BE2C (cell line): Measurements from ENCODE around the gene DKK2.
"Not testable (repeated sequence)": the region's sequence is repeated elsewhere in the genome, so short reads cannot be mapped to it uniquely, and the experiment has no call there.

ENCODE experiments used
- DNase-seq: peaks from one replicate; pipeline ENCODE4 v3.0.0-alpha.2; 2020
- H3K27me3 ChIP-seq: fragments of 250-450 bp; sonication (Bioruptor Pico); 2 replicates; pipeline ENCODE4 v1.5.1; 2020; ENCODE audit warnings: mild to moderate bottlenecking
- H3K36me3 ChIP-seq: fragments of 250-450 bp; sonication (Bioruptor Pico); 2 replicates; pipeline ENCODE4 v1.5.1; 2020; ENCODE audit warnings: mild to moderate bottlenecking
- H3K4me1 ChIP-seq: fragments of 250-450 bp; sonication (Bioruptor Pico); 2 replicates; pipeline ENCODE4 v1.5.1; 2020
- H3K4me3 ChIP-seq: 2 replicates; pipeline ENCODE4 v1.5.1; 2011; ENCODE audit warnings: low read depth, low read length
- H3K9me3 ChIP-seq: fragments of 250-450 bp; sonication (Bioruptor Pico); 2 replicates; pipeline ENCODE4 v1.5.1; 2020
- TF ChIP-seq, protein P1 (sequence below): IDR thresholded peaks from 2 replicates; pipeline ENCODE4 v1.5.1; 2012; ENCODE audit warnings: mild to moderate bottlenecking, low read depth, low read length

The DKK2 gene

DNA sequence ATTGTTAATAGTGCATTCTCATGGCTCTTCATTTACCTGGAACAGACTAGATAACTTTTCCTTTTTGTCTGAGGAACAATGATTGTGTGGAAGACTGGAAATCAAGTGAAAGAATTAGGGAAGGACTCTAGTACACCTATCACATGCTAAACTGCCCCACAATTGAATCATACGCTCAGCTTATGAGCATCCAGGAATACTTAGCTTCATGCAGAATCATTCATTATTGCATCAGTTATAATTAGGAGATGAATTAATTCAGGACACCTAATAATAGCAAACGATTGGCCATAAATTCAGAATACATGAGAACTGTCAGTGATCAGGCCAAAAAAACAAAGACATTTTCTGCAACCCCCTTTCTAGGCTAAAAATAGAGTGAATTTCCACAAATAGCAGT is 106.9 kb downstream of the DKK2 start:
- no peaks in the 10 kb centered on the region for H3K27me3 ChIP-seq
- no peaks in the 10 kb centered on the region for H3K9me3 ChIP-seq
- H3K36me3 ChIP-seq, result no peaks in the 10 kb centered on the region
- TF ChIP-seq, protein P1, sequence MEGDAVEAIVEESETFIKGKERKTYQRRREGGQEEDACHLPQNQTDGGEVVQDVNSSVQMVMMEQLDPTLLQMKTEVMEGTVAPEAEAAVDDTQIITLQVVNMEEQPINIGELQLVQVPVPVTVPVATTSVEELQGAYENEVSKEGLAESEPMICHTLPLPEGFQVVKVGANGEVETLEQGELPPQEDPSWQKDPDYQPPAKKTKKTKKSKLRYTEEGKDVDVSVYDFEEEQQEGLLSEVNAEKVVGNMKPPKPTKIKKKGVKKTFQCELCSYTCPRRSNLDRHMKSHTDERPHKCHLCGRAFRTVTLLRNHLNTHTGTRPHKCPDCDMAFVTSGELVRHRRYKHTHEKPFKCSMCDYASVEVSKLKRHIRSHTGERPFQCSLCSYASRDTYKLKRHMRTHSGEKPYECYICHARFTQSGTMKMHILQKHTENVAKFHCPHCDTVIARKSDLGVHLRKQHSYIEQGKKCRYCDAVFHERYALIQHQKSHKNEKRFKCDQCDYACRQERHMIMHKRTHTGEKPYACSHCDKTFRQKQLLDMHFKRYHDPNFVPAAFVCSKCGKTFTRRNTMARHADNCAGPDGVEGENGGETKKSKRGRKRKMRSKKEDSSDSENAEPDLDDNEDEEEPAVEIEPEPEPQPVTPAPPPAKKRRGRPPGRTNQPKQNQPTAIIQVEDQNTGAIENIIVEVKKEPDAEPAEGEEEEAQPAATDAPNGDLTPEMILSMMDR, result no peak
- no peak for DNase-seq
- H3K4me3 ChIP-seq, result no peak overlapping the region
- no peaks in the 10 kb centered on the region for H3K4me1 ChIP-seq

DNA sequence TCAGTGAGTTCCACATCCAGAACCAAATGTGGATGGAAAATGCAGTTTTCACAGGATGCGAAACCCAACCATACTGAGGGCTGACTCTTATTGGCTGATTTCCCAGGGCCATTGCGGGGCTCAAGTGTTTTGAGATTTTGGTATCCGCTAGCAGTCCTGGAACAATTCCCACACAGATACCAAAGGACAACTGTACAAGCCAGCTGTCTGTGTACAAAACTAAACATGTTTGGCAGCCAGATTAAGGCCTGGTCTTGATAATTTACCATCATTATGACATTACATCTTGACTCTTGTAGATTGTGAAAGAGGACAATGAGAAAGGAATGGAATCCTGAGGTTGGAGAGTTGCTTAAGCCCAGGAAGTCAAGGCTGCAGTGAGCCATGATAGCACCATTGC is 121.9 kb downstream of the DKK2 start:
- Histone ChIP-seq H3K9me3 (no peaks in the 10 kb centered on the region), H3K36me3 (no peaks in the 10 kb centered on the region), H3K27me3 (no peaks in the 10 kb centered on the region), H3K4me3 (no peak overlapping the region), H3K4me1 (no peaks in the 10 kb centered on the region)
- TF ChIP-seq, protein P1, result no peak
- DNase-seq, result no peak

DNA sequence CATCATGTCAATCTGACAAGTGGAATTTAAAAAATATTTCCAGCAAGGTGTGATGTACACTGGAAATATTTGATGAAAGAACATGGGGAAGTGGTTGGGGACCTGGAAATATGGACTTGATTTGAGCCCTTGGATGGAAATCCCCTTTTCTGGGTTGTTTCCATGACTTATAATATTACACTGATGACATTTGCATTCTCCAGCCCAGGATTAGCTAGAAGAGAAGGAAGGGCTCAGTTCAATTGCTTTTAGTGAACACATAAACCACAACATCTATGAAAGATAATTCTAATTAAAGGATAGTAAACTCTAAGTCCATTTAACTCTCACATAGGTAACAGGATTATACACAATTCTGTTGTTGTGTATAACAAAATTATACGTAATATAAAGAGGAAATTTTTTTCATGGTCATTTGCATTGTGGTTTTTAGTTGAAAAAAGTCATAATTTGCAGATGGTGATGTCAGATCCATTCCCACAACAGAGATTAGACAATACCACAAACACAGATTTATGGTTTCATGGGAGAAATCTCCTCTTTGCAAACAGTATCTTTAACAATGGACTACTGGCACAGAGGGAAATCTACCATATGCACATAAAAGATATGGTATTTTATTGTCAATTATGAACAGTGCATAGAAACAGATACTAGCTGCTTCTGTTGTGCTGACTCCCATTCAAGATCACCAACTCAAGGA is 126.5 kb downstream of the DKK2 start:
- TF ChIP-seq, protein P1, result no peak
- H3K9me3 ChIP-seq, result no peaks in the 10 kb centered on the region

DNA sequence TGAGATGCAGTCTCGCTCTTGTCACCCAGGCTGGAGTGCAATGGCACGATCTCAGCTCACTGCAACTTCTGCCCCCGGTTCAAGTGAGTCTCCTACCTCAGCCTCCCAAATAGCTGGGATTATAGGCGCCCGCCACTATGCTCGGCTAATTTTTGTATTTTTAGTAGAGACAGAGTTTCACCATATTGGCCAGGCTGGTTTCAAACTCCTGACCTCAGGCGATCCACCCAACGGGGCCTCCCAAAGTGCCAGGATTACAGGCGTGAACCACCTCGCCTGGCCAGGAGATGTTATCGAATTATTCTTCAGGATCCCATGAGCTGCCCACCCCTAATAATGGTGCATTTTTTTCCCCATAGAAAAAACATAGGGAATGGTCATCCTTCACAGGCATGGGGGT is 128.1 kb downstream of the DKK2 start:
- not testable (repeated sequence) for H3K9me3 ChIP-seq, H3K4me3 ChIP-seq, DNase-seq, H3K36me3 ChIP-seq, H3K4me1 ChIP-seq, H3K27me3 ChIP-seq

More for the DNA sequence above, 126.5 kb downstream of the DKK2 start:
- Histone ChIP-seq H3K36me3 (no peaks in the 10 kb centered on the region), H3K27me3 (no peaks in the 10 kb centered on the region), H3K4me1 (no peaks in the 10 kb centered on the region), H3K4me3 (no peak overlapping the region)
- DNase-seq, result no peak

DNA sequence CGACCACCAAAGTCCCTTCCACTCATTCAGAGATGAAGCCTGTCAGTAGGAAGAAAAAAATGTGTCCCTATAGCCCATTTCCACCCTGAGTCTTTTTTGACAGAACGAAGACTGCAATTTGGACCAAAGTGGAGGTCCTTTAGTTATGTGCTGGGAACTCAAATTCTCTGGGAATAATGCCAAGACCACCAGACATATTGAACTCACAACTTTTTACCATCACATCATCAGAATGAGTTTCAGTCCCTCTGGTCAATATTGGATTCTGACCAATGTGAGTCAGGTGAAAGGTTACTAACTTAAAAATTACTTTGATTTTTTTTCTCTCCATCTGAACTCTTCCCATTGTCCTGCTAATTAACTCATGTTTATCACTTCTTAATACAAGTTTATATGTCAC is 128.9 kb downstream of the DKK2 start:
- no peaks in the 10 kb centered on the region for H3K9me3 ChIP-seq
- H3K27me3 ChIP-seq, result no peaks in the 10 kb centered on the region
- no peak for DNase-seq
- H3K36me3 ChIP-seq, result no peaks in the 10 kb centered on the region
- no peaks in the 10 kb centered on the region for H3K4me1 ChIP-seq
- TF ChIP-seq, protein P1, result no peak
- H3K4me3 ChIP-seq, result no peak overlapping the region

DNA sequence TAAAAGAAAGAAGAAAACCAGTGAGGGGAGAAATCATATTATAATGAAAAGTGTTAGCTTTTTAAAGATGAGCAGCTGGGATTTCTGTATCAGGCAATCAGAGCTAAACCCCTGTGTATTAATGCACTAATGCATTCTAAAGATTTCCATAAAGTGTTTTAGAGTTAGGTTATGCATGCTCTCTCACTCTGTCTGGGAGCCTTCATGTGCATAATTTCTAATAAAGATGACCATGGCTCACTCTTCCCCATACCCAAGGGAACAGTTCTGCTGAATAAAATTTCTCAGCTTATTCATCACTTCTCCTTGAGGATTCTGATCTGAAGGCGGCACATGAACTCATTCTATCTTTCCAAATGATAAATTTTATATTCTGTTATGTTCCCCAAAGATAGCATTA is 129.4 kb downstream of the DKK2 start:
- TF ChIP-seq, protein P1, result no peak
- Histone ChIP-seq H3K4me3 (no peak overlapping the region), H3K36me3 (no peaks in the 10 kb centered on the region), H3K9me3 (no peaks in the 10 kb centered on the region), H3K4me1 (no peaks in the 10 kb centered on the region), H3K27me3 (no peaks in the 10 kb centered on the region)
- DNase-seq, result no peak
